Esophagus muscularis mucosa (tissue), 3 donors: Measurements from ENCODE around the gene GDF11.

Source experiments
- CTCF ChIP-seq, 3 experiments: fragments of 200-600 bp in 2 of 3; fragments of 450-650 bp in 1 of 3; sonication (generic) in 2 of 3; IDR thresholded peaks; one replicate each; pipeline ENCODE4 v1.5.1; 2017 to 2019; ENCODE audit warnings: antibody characterized with exemption in 3 of 3, mild to moderate bottlenecking in 2 of 3, moderate library complexity in 1 of 3
- POLR2A ChIP-seq: fragments of 450-650 bp; IDR thresholded peaks from one replicate; pipeline ENCODE4 v1.6.1; 2017; ENCODE audit warnings: antibody characterized with exemption, moderate library complexity, mild to moderate bottlenecking, low read depth
- POLR2AphosphoS5 ChIP-seq, 2 donors: sonication (generic); formaldehyde crosslinking; IDR thresholded peaks; one replicate each; pipeline ENCODE4 v1.6.1; 2017; ENCODE audit warnings: antibody characterized with exemption in 2 of 2

GRCh38 chr12:55733858-55734257, 9.1 kb upstream of the GDF11 start:
- TF ChIP-seq POLR2A, result no peak
- no peak for TF ChIP-seq POLR2AphosphoS5 (IDR thresholded peaks at IDR 0.05)
- no peak for TF ChIP-seq CTCF (IDR thresholded peaks at IDR 0.05)
